Activated gamma-delta T cell (primary cell): ENCODE data around the gene LPCAT3.

Experiments
- DNase-seq: peaks from one replicate; lab custom pipeline; 2025; lab: John Stamatoyannopoulos, UW

LPCAT3 gene

GRCh38 chr12:6963791-6964413 lies 54.4 kb downstream of the LPCAT3 start:
- DNase-seq, result no peak

- no peak for DNase-seq
These were observed 55.1 kb downstream of the LPCAT3 start for GRCh38 chr12:6963016-6963731.

- DNase-seq, result no peak
These were observed 55.8 kb downstream of the LPCAT3 start for GRCh38 chr12:6962285-6963015.

- DNase-seq, result no peak
These were observed 56.5 kb downstream of the LPCAT3 start for GRCh38 chr12:6961695-6962284.

- peak; percentile 78 for DNase-seq
These were observed 57.0 kb downstream of the LPCAT3 start for GRCh38 chr12:6961278-6961694.

- DNase-seq, result no peak
These were observed 57.5 kb downstream of the LPCAT3 start for GRCh38 chr12:6960593-6961277.

- no peak for DNase-seq
These were observed 58.3 kb downstream of the LPCAT3 start for GRCh38 chr12:6959805-6960592.

GRCh38 chr12:6959058-6959804 lies 59.0 kb downstream of the LPCAT3 start:
- DNase-seq, result peak; percentile 37

- DNase-seq, result no peak
These were observed 59.6 kb downstream of the LPCAT3 start for GRCh38 chr12:6958609-6959057.

GRCh38 chr12:6957741-6958608 lies 60.3 kb downstream of the LPCAT3 start:
- no peak for DNase-seq

- no peak for DNase-seq
These were observed 61.0 kb downstream of the LPCAT3 start for GRCh38 chr12:6957151-6957701.

GRCh38 chr12:6956021-6956727 lies 62.1 kb downstream of the LPCAT3 start:
- peak; percentile 62 for DNase-seq

GRCh38 chr12:6955108-6956020 lies 62.9 kb downstream of the LPCAT3 start:
- no peak for DNase-seq

GRCh38 chr12:6954316-6955107 lies 63.8 kb downstream of the LPCAT3 start:
- DNase-seq, result no peak

- DNase-seq, result peak; percentile 44
These were observed 64.6 kb downstream of the LPCAT3 start for GRCh38 chr12:6953442-6954315.
